Upper lobe of left lung (tissue), 6 donors: ENCODE measurements around the gene EIF4G3. TPM values are rescaled to one million over a fixed set of nuclear protein-coding genes. Genes with fewer than 3 reads are reported as not detected.

Experiments
- ATAC-seq, 2 donors: fragments of 200-7000 bp; cut with Tn5 transposase; one replicate each; pipeline ENCODE4 v1.9.1; 2022; ENCODE audit warnings: mild to moderate bottlenecking in 2 of 2, moderate library complexity in 2 of 2; ENCODE audit not compliant: low FRiP score in 2 of 2
- DNase-seq, 2 donors: peaks; one replicate each; pipeline ENCODE4 v3.0.0-alpha.2; 2019 to 2020
- H3K27ac ChIP-seq, 4 donors: fragments of 200-600 bp; sonication (generic); one replicate each; pipeline ENCODE4 v1.5.1; 2016 to 2019
- H3K27me3 ChIP-seq, 4 donors: fragments of 200-600 bp; sonication (generic); one replicate each; pipeline ENCODE4 v1.5.1; 2017 to 2019
- H3K36me3 ChIP-seq, 4 donors: fragments of 200-600 bp; sonication (generic); one replicate each; pipeline ENCODE4 v1.5.1; 2016 to 2019
- H3K4me1 ChIP-seq, 4 donors: fragments of 200-600 bp; sonication (generic); one replicate each; pipeline ENCODE4 v1.5.1; 2018 to 2019
- H3K4me3 ChIP-seq, 4 donors: fragments of 200-600 bp; sonication (generic); one replicate each; pipeline ENCODE4 v1.5.1; 2017 to 2019; ENCODE audit warnings: mild to moderate bottlenecking in 2 of 4, moderate library complexity in 1 of 4
- H3K9me3 ChIP-seq, 4 donors: fragments of 200-600 bp; sonication (generic); one replicate each; pipeline ENCODE4 v1.5.1; 2018 to 2019
- EP300 ChIP-seq, 4 donors: sonication (generic); formaldehyde crosslinking; IDR thresholded peaks; one replicate each; pipeline ENCODE4 v1.5.1; 2017; ENCODE audit warnings: antibody characterized with exemption in 4 of 4, control low read depth in 2 of 4
- POLR2A ChIP-seq, 4 donors: fragments of 450-650 bp; IDR thresholded peaks; one replicate each; pipeline ENCODE4 v1.5.1; 2016 to 2017; ENCODE audit warnings: antibody characterized with exemption in 4 of 4, mild to moderate bottlenecking in 2 of 4
- POLR2AphosphoS5 ChIP-seq, 2 donors: sonication (generic); formaldehyde crosslinking; IDR thresholded peaks; one replicate each; pipeline ENCODE4 v1.5.1; 2017; ENCODE audit warnings: antibody characterized with exemption in 2 of 2
- WGBS, 2 donors: methylation state at CpG; one replicate each; pipeline ENCODE4 v1.1.5; 2017 to 2018; 5-methylcytosine and 5-hydroxymethylcytosine counted together
- total RNA-seq, 6 donors: library from RNA; depleted of rRNA in 4 of 6; stranded (reverse); fragments of >200 nt in 4 of 6; gene quantifications; one replicate each; pipeline versions ENCODE4 v1.1.0 to v1.2.1, GENCODE V29; 2016 to 2021
- TF ChIP-seq, protein P1 (sequence below), 6 experiments: fragments of 450-650 bp in 4 of 6; fragments of 200-600 bp in 2 of 6; sonication (generic) in 2 of 6; IDR thresholded peaks; one replicate each; pipeline ENCODE4 v1.5.1; 2016 to 2019; ENCODE audit warnings: antibody characterized with exemption in 6 of 6
- donor health status: DM: no; HTN: no; CAD: no; lungs with moderate emphysema.
- donor health status: DM: no; HTN: yes; CAD: no; lungs with severe emphysema.

Gene EIF4G3
- total RNA-seq, 6 donors from 2014 or later, result 23.7 to 75.4 (median 38.3) TPM

DNA sequence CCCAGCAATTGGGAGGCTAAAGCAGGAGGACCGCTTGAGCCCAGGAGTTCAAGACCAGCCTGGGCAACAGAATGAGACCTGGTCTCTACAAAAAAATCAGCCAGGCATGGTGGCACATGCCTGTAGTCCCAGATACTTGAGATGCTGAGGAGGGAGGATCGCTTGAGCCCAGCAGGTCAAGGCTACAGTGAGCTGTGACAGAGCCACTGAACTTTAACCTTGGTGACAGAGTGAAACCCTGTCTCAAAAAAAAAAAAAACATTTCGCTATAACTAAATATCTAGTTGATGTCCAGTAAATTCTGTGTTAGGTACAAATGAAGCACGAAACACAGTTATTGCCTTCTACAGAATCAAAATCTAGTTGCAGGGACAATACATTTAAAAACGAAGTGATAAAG, 293.9 kb downstream of the EIF4G3 start:
- Histone ChIP-seq H3K36me3 (peaks cover 0 to 18% (median 8%) of the 10 kb centered on the region in 4 donors), H3K4me1 (no peaks in the 10 kb centered on the region), H3K4me3 (no peak overlapping the region), H3K9me3 (no peaks in the 10 kb centered on the region), H3K27me3 (no peaks in the 10 kb centered on the region), H3K27ac (no peak overlapping the region)
- 95 to 98% methylated on average over 5 of the region's 5 CpGs for WGBS, 2 donors
- DNase-seq (no peak), ATAC-seq (no peak)
- TF ChIP-seq EP300 (IDR thresholded peaks at IDR 0.05) (no peak), POLR2A (IDR thresholded peaks at IDR 0.05) (no peak), POLR2AphosphoS5 (IDR thresholded peaks at IDR 0.05) (no peak)
- TF ChIP-seq, protein P1, sequence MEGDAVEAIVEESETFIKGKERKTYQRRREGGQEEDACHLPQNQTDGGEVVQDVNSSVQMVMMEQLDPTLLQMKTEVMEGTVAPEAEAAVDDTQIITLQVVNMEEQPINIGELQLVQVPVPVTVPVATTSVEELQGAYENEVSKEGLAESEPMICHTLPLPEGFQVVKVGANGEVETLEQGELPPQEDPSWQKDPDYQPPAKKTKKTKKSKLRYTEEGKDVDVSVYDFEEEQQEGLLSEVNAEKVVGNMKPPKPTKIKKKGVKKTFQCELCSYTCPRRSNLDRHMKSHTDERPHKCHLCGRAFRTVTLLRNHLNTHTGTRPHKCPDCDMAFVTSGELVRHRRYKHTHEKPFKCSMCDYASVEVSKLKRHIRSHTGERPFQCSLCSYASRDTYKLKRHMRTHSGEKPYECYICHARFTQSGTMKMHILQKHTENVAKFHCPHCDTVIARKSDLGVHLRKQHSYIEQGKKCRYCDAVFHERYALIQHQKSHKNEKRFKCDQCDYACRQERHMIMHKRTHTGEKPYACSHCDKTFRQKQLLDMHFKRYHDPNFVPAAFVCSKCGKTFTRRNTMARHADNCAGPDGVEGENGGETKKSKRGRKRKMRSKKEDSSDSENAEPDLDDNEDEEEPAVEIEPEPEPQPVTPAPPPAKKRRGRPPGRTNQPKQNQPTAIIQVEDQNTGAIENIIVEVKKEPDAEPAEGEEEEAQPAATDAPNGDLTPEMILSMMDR (IDR thresholded peaks at IDR 0.05), result no peak

DNA sequence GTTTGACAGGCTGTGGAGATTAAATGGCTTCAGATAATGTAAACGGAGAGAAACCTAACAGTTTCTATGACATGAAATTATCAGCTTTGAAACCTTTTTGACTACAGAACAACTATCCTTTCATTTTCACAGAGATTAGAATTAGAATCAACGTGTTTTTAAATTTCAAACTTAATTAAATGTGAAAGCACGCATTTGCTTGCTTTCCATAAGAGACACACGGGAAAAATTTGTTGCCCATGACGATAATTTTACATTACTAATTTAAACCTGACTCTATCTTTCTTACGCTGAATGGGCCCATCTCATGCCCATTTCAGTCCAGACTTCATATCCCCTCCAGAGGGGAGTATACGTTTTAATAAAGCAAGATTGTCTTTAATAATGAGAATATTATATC, 297.9 kb downstream of the EIF4G3 start:
- no peaks in the 10 kb centered on the region for H3K27me3 ChIP-seq
- DNase-seq (no peak), ATAC-seq (no peak)
- TF ChIP-seq EP300 (IDR thresholded peaks at IDR 0.05) (no peak), POLR2A (IDR thresholded peaks at IDR 0.05) (no peak), POLR2AphosphoS5 (IDR thresholded peaks at IDR 0.05) (no peak)
- TF ChIP-seq, protein P1 (IDR thresholded peaks at IDR 0.05), result no peak
- no peaks in the 10 kb centered on the region for H3K9me3 ChIP-seq
- no peaks in the 10 kb centered on the region for H3K4me1 ChIP-seq
- WGBS, 2 donors, result 95 to 98% methylated on average over 7 of the region's 7 CpGs
- H3K27ac ChIP-seq, result no peak overlapping the region
- H3K4me3 ChIP-seq, result no peak overlapping the region
- H3K36me3 ChIP-seq, result peaks cover 0 to 22% (median 8%) of the 10 kb centered on the region in 4 donors

DNA sequence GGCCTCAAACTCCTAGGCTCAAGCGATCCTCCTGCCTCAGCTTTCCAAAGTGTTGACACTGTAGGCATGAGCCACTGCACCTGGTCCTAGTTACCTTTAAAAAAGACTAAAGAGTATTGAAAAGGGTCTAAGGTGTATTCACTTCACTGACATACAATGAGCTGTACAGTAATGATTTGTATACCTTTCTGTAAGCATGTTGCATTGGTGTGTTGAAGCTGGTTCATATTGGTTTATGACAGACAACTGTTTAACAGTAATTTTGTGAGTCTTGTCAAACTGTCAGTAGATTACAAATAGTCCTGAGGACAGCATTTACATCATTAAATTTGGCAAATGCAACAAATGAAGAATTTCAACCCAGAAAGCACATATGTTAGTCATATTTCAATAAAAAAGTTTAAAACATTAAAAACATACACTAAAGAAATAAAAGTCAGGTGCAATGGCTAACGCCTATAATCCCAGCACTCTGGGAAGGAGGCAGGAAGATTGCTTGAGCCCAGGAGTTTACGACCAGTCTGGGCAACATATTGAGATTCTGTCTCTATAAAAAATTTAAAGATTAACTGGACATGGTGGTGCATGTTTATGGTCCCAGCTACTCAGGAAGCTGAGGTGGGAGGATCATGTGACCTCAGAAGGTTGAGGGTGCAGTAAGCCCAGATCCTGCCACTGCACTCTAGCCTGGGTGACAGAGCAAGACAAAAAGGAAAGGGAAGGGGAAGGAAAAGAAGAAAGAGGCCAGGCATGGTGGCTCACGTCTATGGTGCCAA, 301.3 kb downstream of the EIF4G3 start:
- no peak for DNase-seq
- no peak overlapping the region for H3K27ac ChIP-seq
- H3K9me3 ChIP-seq, result no peaks in the 10 kb centered on the region
- H3K4me1 ChIP-seq, result peaks cover 0 to 11% (median 1%) of the 10 kb centered on the region in 4 donors
- WGBS, 2 donors, result 79 to 82% methylated on average over 4 of the region's 4 CpGs
- no peak for ATAC-seq
- no peaks in the 10 kb centered on the region for H3K27me3 ChIP-seq
- H3K36me3 ChIP-seq, result peaks cover 0 to 22% (median 7%) of the 10 kb centered on the region in 4 donors
- no peak overlapping the region for H3K4me3 ChIP-seq
- no peak for TF ChIP-seq EP300 (IDR thresholded peaks at IDR 0.05)

DNA sequence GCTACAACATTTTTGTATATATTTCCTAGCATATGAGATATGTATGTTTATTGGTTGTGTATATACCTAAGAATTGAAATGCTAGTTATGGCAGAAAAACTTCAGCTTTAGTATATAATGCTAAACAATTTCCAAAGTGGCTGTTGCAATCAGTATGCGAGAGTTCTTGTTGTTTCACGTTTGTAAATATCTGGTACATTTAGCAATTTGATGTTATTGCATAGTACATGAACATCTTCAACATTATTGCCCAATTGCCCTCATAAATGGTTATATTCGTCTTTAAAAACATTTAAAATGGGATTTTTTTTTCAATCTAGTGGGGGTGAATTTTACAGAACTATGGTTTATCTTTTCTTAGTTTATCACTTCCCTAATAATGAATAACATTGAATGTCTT, 303.4 kb downstream of the EIF4G3 start:
- no peak for DNase-seq
- H3K36me3 ChIP-seq, result peaks cover 0 to 11% (median 2%) of the 10 kb centered on the region in 4 donors
- TF ChIP-seq EP300 (IDR thresholded peaks at IDR 0.05) (no peak), POLR2AphosphoS5 (IDR thresholded peaks at IDR 0.05) (no peak), POLR2A (IDR thresholded peaks at IDR 0.05) (no peak)
- TF ChIP-seq, protein P1 (IDR thresholded peaks at IDR 0.05), result no peak
- no peak overlapping the region for H3K4me3 ChIP-seq
- H3K9me3 ChIP-seq, result no peaks in the 10 kb centered on the region
- peaks cover 0 to 11% (median 1%) of the 10 kb centered on the region in 4 donors for H3K4me1 ChIP-seq
- H3K27me3 ChIP-seq, result no peaks in the 10 kb centered on the region
- peak overlapping the region in 1 of 4 donors; percentile 47 for H3K27ac ChIP-seq
- 58 to 70% methylated on average over 3 of the region's 3 CpGs for WGBS, 2 donors
- no peak for ATAC-seq

- no peak overlapping the region for H3K4me3 ChIP-seq
- H3K27ac ChIP-seq, result no peak overlapping the region
- peaks cover 0 to 11% (median 1%) of the 10 kb centered on the region in 4 donors for H3K4me1 ChIP-seq
- H3K9me3 ChIP-seq, result no peaks in the 10 kb centered on the region
- ATAC-seq (no peak), DNase-seq (no peak)
- H3K36me3 ChIP-seq, result peaks cover 0 to 8% (median 0%) of the 10 kb centered on the region in 4 donors
- TF ChIP-seq EP300 (IDR thresholded peaks at IDR 0.05) (no peak), POLR2AphosphoS5 (IDR thresholded peaks at IDR 0.05) (no peak), POLR2A (IDR thresholded peaks at IDR 0.05) (no peak)
- TF ChIP-seq, protein P1 (IDR thresholded peaks at IDR 0.05), result no peak
- no peaks in the 10 kb centered on the region for H3K27me3 ChIP-seq
- WGBS, 2 donors, result 0 to 29% methylated on average over 1 of the region's 1 CpG
These were observed 305.3 kb downstream of the EIF4G3 start for GRCh38 chr1:20871419-20871818.
